A549 (cell line): ENCODE data around the gene SPP2. TPM values are rescaled to one million over a fixed set of nuclear protein-coding genes. Genes with fewer than 3 reads are reported as not detected.

Experiments
- ATAC-seq, 2 experiments: fragments of 200-7000 bp in 1 of 2; fragments of >200 bp in 1 of 2; cut with Nextera tagmentation in 1 of 2; cut with Tn5 transposase in 1 of 2; 3 replicates each; pipeline versions ENCODE4 v1.8.0 to v1.9.1; 2018 to 2020; ENCODE audit warnings: mild to moderate bottlenecking in 1 of 2, moderate library complexity in 1 of 2
- CTCF ChIA-PET: fragments of 300-600 bp; sonication (Branson Sonifier 250); formaldehyde crosslinking; extraction: SDS; loops from one replicate; lab custom pipeline; 2021; ENCODE audit warnings: antibody characterized with exemption, inconsistent platforms; lab: Yijun Ruan, JAX
- POLR2A ChIA-PET: fragments of 350-600 bp; formaldehyde crosslinking; extraction: SDS; loops from one replicate; lab custom pipeline; 2021; ENCODE audit warnings: antibody characterized with exemption, inconsistent platforms; lab: Yijun Ruan, JAX
- DNase-seq, 2 experiments: peaks; one replicate each; pipeline versions ENCODE4 v3.0.0 to v3.0.0-alpha.2; 2011 to 2016; ENCODE audit warnings: low read depth in 1 of 2, low spot score in 1 of 2
- FAIRE-seq: peaks from 2 replicates; lab custom pipeline; 2011; peaks lifted over from hg19 to GRCh38; lab: Jason Lieb, UNC
- H3K27ac ChIP-seq, 2 experiments: fragments of >200 bp; sonication (Bioruptor Twin); formaldehyde crosslinking; 3 replicates each; pipeline ENCODE4 v1.5.1; 2016 to 2017
- H3K4me1 ChIP-seq: fragments of >200 bp; sonication (Bioruptor Twin); formaldehyde crosslinking; 3 replicates; pipeline ENCODE4 v1.6.1; 2016
- H3K4me2 ChIP-seq: fragments of >200 bp; sonication (Bioruptor Twin); formaldehyde crosslinking; 3 replicates; pipeline ENCODE4 v1.6.1; 2016
- H3K4me3 ChIP-seq: fragments of >200 bp; sonication (Bioruptor Twin); formaldehyde crosslinking; 3 replicates; pipeline ENCODE4 v1.5.1; 2016
- H3K9me3 ChIP-seq: fragments of >200 bp; sonication (Bioruptor Twin); formaldehyde crosslinking; 3 replicates; pipeline ENCODE4 v1.6.1; 2016
- CHD2 ChIP-seq: fragments of 150-350 bp; IDR thresholded peaks from 2 replicates; pipeline ENCODE4 v1.6.1; 2014; ENCODE audit warnings: low read length; ENCODE audit not compliant: partially characterized antibody
- CHD4 ChIP-seq: fragments of 200-600 bp; sonication (generic); IDR thresholded peaks from 2 replicates; pipeline ENCODE4 v1.6.1; 2016; ENCODE audit warnings: antibody characterized with exemption, mild to moderate bottlenecking, borderline replicate concordance
- FOSL2 ChIP-seq, 2 experiments: fragments of 450-650 bp in 1 of 2; fragments of >200 bp in 1 of 2; sonication (Bioruptor Twin) in 1 of 2; formaldehyde crosslinking; IDR thresholded peaks; 2 replicates each; pipeline versions ENCODE4 v1.5.0 to v1.6.1; 2016 to 2020; ENCODE audit warnings: mild to moderate bottlenecking in 1 of 2, moderate library complexity in 1 of 2
- HDAC2 ChIP-seq: fragments of 200-600 bp; sonication (generic); IDR thresholded peaks from 2 replicates; pipeline ENCODE4 v1.6.1; 2016
- HEYL ChIP-seq: fragments of 250-450 bp; sonication (Bioruptor Pico); IDR thresholded peaks from 2 replicates; pipeline ENCODE4 v1.8.0; 2021; ENCODE audit warnings: mild to moderate bottlenecking, moderate library complexity
- HOXB5 ChIP-seq: fragments of 250-450 bp; sonication (Bioruptor Pico); IDR thresholded peaks from 2 replicates; pipeline ENCODE4 v1.5.0; 2020; ENCODE audit warnings: mild to moderate bottlenecking, moderate library complexity
- JUN ChIP-seq, 2 experiments: fragments of >200 bp; sonication (Bioruptor Twin); formaldehyde crosslinking; IDR thresholded peaks; 2 replicates in 1 of 2; 3 replicates in 1 of 2; pipeline ENCODE4 v1.6.1; 2016 to 2017
- MAFK ChIP-seq: fragments of 450-650 bp; IDR thresholded peaks from 2 replicates; pipeline ENCODE4 v1.6.1; 2014; ENCODE audit not compliant: partially characterized antibody
- NPAS2 ChIP-seq: fragments of 250-450 bp; sonication (Bioruptor Pico); IDR thresholded peaks from 2 replicates; pipeline ENCODE4 v1.8.0; 2022; ENCODE audit warnings: mild to moderate bottlenecking, moderate library complexity, borderline replicate concordance
- POLR2AphosphoS2 ChIP-seq: conservative IDR thresholded peaks from 2 replicates; pipeline ENCODE4 v1.6.1; 2012; ENCODE audit warnings: low read length, improper control_type of control experiment, inconsistent platforms
- RNF2 ChIP-seq: fragments of 200-600 bp; sonication (generic); IDR thresholded peaks from 2 replicates; pipeline ENCODE4 v1.6.1; 2016; ENCODE audit warnings: low read depth, mild to moderate bottlenecking, antibody characterized with exemption, moderate library complexity, borderline replicate concordance
- TP53 ChIP-seq: fragments of 250-450 bp; sonication (Bioruptor Pico); IDR thresholded peaks from 2 replicates; pipeline ENCODE4 v1.5.0; 2021; ENCODE audit warnings: mild to moderate bottlenecking, moderate library complexity
- ZC3H11A ChIP-seq: fragments of 450-650 bp; IDR thresholded peaks from 2 replicates; pipeline ENCODE4 v1.6.1; 2014; ENCODE audit warnings: antibody characterized with exemption, mild to moderate bottlenecking
- WGBS: methylation state at CpG from one replicate; pipeline ENCODE4 v1.1.6; 2017; ENCODE audit errors: missing lambda C conversion rate; 5-methylcytosine and 5-hydroxymethylcytosine counted together
- polyA minus RNA-seq: library from RNA; depleted of rRNA, polyadenylated mRNA; stranded (reverse); fragments of >200 nt; gene quantifications from 2 replicates; pipeline ENCODE4 v1.2.3, GENCODE V29; 2011; rRNA and poly(A)+ RNA removed
- polyA plus RNA-seq, 4 experiments: library from polyadenylated mRNA; depleted of rRNA in 3 of 4; stranded (reverse); fragments of >200 nt; fragmentation: RNase III in 1 of 4; extraction: RNeasy Plus Mini Kit Qiagen cat#74134 plus additional on column Dnase treatment in 1 of 4; gene quantifications; 2 replicates in 3 of 4; 3 replicates in 1 of 4; pipeline ENCODE4 v1.2.3, GENCODE V29; 2011 to 2017
- TF ChIP-seq, protein P1 (sequence below): fragments of >200 bp; sonication (Bioruptor Twin); formaldehyde crosslinking; IDR thresholded peaks from 3 replicates; pipeline ENCODE4 v1.6.1; 2016
- TF ChIP-seq, protein P2 (sequence below): IDR thresholded peaks from 2 replicates; pipeline ENCODE4 v1.6.1; 2012; ENCODE audit warnings: low read depth, borderline replicate concordance
- TF ChIP-seq, protein P3 (sequence below): fragments of 150-350 bp; IDR thresholded peaks from 2 replicates; pipeline ENCODE4 v1.6.1; 2014; ENCODE audit warnings: low read depth, mild to moderate bottlenecking, low read length
- TF ChIP-seq, protein P4 (sequence below): fragments of >200 bp; sonication (Bioruptor Twin); formaldehyde crosslinking; IDR thresholded peaks from 3 replicates; pipeline ENCODE4 v1.5.1; 2016
- TF ChIP-seq, protein P5 (sequence below): fragments of 250-450 bp; sonication (Bioruptor Pico); IDR thresholded peaks from 2 replicates; pipeline ENCODE4 v1.5.0; 2021; ENCODE audit warnings: mild to moderate bottlenecking, moderate library complexity, borderline replicate concordance
- TF ChIP-seq, protein P6 (sequence below): fragments of 450-650 bp; IDR thresholded peaks from 2 replicates; pipeline ENCODE4 v1.6.1; 2014; ENCODE audit warnings: antibody characterized with exemption

Gene SPP2, protein sequence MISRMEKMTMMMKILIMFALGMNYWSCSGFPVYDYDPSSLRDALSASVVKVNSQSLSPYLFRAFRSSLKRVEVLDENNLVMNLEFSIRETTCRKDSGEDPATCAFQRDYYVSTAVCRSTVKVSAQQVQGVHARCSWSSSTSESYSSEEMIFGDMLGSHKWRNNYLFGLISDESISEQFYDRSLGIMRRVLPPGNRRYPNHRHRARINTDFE
- polyA plus RNA-seq (2011; rRNA removed) (not detected in 2 replicates), polyA plus RNA-seq (2017; fragmentation: RNase III; extraction: RNeasy Plus Mini Kit Qiagen cat#74134 plus additional on column Dnase treatment) (not detected in 3 replicates), polyA minus RNA-seq (not detected in 2 replicates)
- polyA plus RNA-seq (2012; cell fraction: cytosol; rRNA removed): not detected in 2 replicates
- not detected in 2 replicates for polyA plus RNA-seq (2012; cell fraction: nucleus; rRNA removed)

DNA sequence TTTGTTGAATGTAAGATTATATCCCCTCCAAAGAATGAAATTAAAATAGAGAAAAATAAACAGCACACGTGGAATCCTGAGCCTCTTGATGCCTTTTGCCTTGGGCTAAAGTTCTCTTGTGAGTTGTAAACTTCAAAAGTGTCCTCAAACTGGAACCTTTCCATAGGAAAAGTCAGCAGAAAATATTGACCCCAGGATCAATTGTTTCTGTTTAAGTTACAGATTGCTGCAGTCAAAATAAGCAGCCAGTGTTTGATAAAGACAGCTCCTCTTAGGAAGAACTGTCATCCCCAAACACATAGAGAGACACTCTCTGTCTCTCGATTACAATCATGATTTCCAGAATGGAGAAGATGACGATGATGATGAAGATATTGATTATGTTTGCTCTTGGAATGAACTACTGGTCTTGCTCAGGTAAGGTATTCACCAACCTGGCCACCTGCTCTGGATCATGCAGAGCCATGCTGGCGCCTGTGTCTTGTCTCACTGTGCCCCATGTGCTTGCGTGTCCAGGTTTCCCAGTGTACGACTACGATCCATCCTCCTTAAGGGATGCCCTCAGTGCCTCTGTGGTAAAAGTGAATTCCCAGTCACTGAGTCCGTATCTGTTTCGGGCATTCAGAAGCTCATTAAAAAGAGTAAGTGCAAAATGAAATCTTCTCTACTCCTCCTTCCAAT lies at the start of gene SPP2:
TSS of gene SPP2 (plus strand) at position 248 of the 681 bp plus-strand sequence. CDS start at position 333, 85 bp downstream.
- ATAC-seq (no peak), DNase-seq (no peak), FAIRE-seq (no peak)
- H3K4me3 ChIP-seq: no peak within 1 kb of the TSS
- H3K4me2 ChIP-seq: no peak within 1 kb of the TSS
- no peaks in the 10 kb centered on the region for H3K4me1 ChIP-seq
- no peak within 1 kb of the TSS for H3K27ac ChIP-seq
- no peak for TF ChIP-seq HDAC2
- TF ChIP-seq, protein P1, sequence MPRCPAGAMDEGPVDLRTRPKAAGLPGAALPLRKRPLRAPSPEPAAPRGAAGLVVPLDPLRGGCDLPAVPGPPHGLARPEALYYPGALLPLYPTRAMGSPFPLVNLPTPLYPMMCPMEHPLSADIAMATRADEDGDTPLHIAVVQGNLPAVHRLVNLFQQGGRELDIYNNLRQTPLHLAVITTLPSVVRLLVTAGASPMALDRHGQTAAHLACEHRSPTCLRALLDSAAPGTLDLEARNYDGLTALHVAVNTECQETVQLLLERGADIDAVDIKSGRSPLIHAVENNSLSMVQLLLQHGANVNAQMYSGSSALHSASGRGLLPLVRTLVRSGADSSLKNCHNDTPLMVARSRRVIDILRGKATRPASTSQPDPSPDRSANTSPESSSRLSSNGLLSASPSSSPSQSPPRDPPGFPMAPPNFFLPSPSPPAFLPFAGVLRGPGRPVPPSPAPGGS: no peak
- TF ChIP-seq CHD2: no peak
- TF ChIP-seq, protein P2, sequence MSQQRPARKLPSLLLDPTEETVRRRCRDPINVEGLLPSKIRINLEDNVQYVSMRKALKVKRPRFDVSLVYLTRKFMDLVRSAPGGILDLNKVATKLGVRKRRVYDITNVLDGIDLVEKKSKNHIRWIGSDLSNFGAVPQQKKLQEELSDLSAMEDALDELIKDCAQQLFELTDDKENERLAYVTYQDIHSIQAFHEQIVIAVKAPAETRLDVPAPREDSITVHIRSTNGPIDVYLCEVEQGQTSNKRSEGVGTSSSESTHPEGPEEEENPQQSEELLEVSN: no peak
- TF ChIP-seq MAFK: no peak
- TF ChIP-seq, protein P3, sequence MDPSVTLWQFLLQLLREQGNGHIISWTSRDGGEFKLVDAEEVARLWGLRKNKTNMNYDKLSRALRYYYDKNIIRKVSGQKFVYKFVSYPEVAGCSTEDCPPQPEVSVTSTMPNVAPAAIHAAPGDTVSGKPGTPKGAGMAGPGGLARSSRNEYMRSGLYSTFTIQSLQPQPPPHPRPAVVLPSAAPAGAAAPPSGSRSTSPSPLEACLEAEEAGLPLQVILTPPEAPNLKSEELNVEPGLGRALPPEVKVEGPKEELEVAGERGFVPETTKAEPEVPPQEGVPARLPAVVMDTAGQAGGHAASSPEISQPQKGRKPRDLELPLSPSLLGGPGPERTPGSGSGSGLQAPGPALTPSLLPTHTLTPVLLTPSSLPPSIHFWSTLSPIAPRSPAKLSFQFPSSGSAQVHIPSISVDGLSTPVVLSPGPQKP: no peak
- no peak for TF ChIP-seq NPAS2 (CRISPR knock-in tag)
- TF ChIP-seq JUN (IDR thresholded peaks at IDR 0.05): no peak
- no peak for TF ChIP-seq ZC3H11A
- no peak for TF ChIP-seq POLR2AphosphoS2
- no peak for TF ChIP-seq HEYL (CRISPR knock-in tag)
- no peak for TF ChIP-seq CHD4
- TF ChIP-seq, protein P4, sequence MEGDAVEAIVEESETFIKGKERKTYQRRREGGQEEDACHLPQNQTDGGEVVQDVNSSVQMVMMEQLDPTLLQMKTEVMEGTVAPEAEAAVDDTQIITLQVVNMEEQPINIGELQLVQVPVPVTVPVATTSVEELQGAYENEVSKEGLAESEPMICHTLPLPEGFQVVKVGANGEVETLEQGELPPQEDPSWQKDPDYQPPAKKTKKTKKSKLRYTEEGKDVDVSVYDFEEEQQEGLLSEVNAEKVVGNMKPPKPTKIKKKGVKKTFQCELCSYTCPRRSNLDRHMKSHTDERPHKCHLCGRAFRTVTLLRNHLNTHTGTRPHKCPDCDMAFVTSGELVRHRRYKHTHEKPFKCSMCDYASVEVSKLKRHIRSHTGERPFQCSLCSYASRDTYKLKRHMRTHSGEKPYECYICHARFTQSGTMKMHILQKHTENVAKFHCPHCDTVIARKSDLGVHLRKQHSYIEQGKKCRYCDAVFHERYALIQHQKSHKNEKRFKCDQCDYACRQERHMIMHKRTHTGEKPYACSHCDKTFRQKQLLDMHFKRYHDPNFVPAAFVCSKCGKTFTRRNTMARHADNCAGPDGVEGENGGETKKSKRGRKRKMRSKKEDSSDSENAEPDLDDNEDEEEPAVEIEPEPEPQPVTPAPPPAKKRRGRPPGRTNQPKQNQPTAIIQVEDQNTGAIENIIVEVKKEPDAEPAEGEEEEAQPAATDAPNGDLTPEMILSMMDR: no peak
- TF ChIP-seq HOXB5: no peak
- no peak for TF ChIP-seq FOSL2 (IDR thresholded peaks at IDR 0.05)
- TF ChIP-seq FOSL2 (CRISPR knock-in tag; IDR thresholded peaks at IDR 0.05): no peak
- TF ChIP-seq TP53 (CRISPR knock-in tag): no peak
- TF ChIP-seq, protein P5, sequence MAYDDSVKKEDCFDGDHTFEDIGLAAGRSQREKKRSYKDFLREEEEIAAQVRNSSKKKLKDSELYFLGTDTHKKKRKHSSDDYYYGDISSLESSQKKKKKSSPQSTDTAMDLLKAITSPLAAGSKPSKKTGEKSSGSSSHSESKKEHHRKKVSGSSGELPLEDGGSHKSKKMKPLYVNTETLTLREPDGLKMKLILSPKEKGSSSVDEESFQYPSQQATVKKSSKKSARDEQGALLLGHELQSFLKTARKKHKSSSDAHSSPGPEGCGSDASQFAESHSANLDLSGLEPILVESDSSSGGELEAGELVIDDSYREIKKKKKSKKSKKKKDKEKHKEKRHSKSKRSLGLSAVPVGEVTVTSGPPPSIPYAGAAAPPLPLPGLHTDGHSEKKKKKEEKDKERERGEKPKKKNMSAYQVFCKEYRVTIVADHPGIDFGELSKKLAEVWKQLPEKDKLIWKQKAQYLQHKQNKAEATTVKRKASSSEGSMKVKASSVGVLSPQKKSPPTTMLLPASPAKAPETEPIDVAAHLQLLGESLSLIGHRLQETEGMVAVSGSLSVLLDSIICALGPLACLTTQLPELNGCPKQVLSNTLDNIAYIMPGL (CRISPR knock-in tag): no peak
- TF ChIP-seq, protein P6, sequence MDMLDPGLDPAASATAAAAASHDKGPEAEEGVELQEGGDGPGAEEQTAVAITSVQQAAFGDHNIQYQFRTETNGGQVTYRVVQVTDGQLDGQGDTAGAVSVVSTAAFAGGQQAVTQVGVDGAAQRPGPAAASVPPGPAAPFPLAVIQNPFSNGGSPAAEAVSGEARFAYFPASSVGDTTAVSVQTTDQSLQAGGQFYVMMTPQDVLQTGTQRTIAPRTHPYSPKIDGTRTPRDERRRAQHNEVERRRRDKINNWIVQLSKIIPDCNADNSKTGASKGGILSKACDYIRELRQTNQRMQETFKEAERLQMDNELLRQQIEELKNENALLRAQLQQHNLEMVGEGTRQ: no peak
- no peak for TF ChIP-seq RNF2
- H3K9me3 ChIP-seq: no peaks in the 10 kb centered on the region
- POLR2A ChIA-PET: no interaction called here
- 79% methylated on average over 9 of the region's 9 CpGs for WGBS
- CTCF ChIA-PET: interaction anchor here (0.6 to 1.3 kb wide), 2 partner anchors 23 to 29 kb away, joined by 3 to 4 read pairs; no protein-coding TSS in a partner anchor
